GM20000 (cell line): ENCODE results near the gene TMEM94.

Experiments used
- DNase-seq: peaks from one replicate; pipeline ENCODE4 v3.0.0; 2012; ENCODE audit warnings: low spot score
- CTCF ChIP-seq: IDR thresholded peaks from 2 replicates; pipeline ENCODE4 v1.5.1; 2012; ENCODE audit warnings: mild to moderate bottlenecking, control low read depth; ENCODE audit errors: extremely low read depth, missing control alignments

Gene TMEM94

GRCh38 chr17:75525806-75526554 lies 69.5 kb downstream of the TMEM94 start:
- no peak for DNase-seq
- no peak for TF ChIP-seq CTCF

- DNase-seq, result no peak
- no peak for TF ChIP-seq CTCF
Measured at GRCh38 chr17:75526555-75527270, 70.3 kb downstream of the TMEM94 start.

- DNase-seq, result no peak
- TF ChIP-seq CTCF, result no peak
Measured at GRCh38 chr17:75530837-75531720, 74.6 kb downstream of the TMEM94 start.

GRCh38 chr17:75531721-75532072 lies 75.3 kb downstream of the TMEM94 start:
- DNase-seq, result no peak
- TF ChIP-seq CTCF, result no peak

GRCh38 chr17:75535119-75535537 lies 78.7 kb downstream of the TMEM94 start:
- peak; percentile 65 for DNase-seq
- TF ChIP-seq CTCF, result no peak

- DNase-seq, result no peak
- TF ChIP-seq CTCF, result no peak
Measured at GRCh38 chr17:75535871-75536270, 79.4 kb downstream of the TMEM94 start.
